ENCODE measurements around the gene ARHGAP26.
"Not testable (repeated sequence)": the region's sequence is repeated elsewhere in the genome, so short reads cannot be mapped to it uniquely, and the experiment has no call there.

Gene ARHGAP26

DNA sequence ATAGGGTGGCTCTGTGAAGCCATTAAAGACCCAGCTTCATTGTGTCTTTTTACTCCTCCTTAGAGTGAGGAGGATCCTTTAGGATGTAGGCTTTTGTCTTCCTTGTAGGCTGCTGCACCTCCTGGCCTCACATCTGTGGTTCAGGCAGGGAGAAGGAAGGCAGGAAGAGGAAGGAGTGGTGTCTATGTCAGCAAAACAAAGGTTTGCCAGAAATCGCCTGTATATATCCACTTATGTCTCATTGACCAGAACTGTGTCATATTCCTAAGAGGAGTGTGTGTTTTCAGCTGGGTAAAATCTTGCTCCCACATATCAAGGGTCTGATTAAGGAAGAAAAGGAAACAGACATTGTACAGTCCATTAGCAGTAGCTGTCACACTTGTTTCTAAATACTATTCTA is 213.8 kb downstream of the ARHGAP26 start:
- H3K27me3 ChIP-seq (ENCODE audit: control insufficient read depth in 5 of 5, insufficient read depth in 4 of 5, low read length in 5 of 5) = no peaks in the 10 kb centered on the region
- H3K9me3 ChIP-seq (ENCODE audit: control insufficient read depth in 5 of 5, low read length in 5 of 5) = no peaks in the 10 kb centered on the region
- H3K27ac ChIP-seq (ENCODE audit: low read depth, low read length) = no peak overlapping the region
- H3K4me3 ChIP-seq (ENCODE audit: low read depth in 1 of 5, low read length in 5 of 5) = no peak overlapping the region
- H3K4me1 ChIP-seq (ENCODE audit: control insufficient read depth in 5 of 5, insufficient read depth in 5 of 5, low read length in 5 of 5) = peaks cover 10 to 49% (median 25%) of the 10 kb centered on the region in 5 donors
- no peak overlapping the region for H3K9ac ChIP-seq (ENCODE audit: low read length in 5 of 5)
- no peaks in the 10 kb centered on the region for H3K36me3 ChIP-seq (ENCODE audit: control insufficient read depth in 5 of 5, insufficient read depth in 5 of 5, low read length in 5 of 5)

DNA sequence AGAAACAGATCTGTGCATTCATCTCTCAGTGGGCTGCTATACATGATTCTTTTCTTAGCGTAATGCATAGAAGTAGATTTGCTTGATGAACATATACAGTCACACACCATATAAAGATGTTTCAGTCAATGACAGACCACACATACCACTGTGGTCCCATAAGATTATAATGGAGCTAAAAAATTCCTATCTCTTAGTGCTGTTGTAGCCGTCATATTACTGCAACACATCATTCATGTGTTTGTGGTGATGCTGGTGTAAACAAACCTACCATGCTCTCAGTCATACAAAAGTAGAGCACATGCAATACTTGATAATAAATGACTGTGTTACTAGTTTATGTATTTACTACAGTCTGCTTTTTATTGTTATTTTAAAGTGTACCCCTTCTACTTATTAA is 214.3 kb downstream of the ARHGAP26 start:
- Histone ChIP-seq H3K36me3 (ENCODE audit: control insufficient read depth in 5 of 5, insufficient read depth in 5 of 5, low read length in 5 of 5) (no peaks in the 10 kb centered on the region), H3K27me3 (ENCODE audit: control insufficient read depth in 5 of 5, insufficient read depth in 4 of 5, low read length in 5 of 5) (no peaks in the 10 kb centered on the region), H3K9me3 (ENCODE audit: control insufficient read depth in 5 of 5, low read length in 5 of 5) (no peaks in the 10 kb centered on the region), H3K4me1 (ENCODE audit: control insufficient read depth in 5 of 5, insufficient read depth in 5 of 5, low read length in 5 of 5) (peaks cover 10 to 43% (median 24%) of the 10 kb centered on the region in 5 donors), H3K4me3 (ENCODE audit: low read depth in 1 of 5, low read length in 5 of 5) (no peak overlapping the region), H3K27ac (ENCODE audit: low read depth, low read length) (no peak overlapping the region), H3K9ac (ENCODE audit: low read length in 5 of 5) (no peak overlapping the region)

DNA sequence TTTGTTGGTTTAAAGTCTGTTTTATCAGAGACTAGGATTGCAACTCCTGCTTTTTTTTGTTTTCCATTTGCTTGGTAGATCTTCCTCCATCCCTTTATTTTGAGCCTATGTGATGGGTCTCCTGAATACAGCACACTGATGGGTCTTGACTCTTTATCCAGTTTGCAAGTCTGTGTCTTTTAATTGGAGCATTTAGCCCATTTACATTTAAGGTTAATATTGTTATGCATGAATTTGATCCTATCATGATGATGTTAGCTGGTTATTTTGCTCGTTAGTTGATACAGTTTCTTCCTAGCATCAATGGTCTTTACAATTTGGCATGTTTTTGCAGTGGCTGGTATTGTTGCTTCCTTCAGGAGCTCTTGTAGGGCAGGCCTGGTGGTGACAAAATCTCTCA is 219.1 kb downstream of the ARHGAP26 start:
- not testable (repeated sequence) for H3K4me1 ChIP-seq (ENCODE audit: control insufficient read depth in 5 of 5, insufficient read depth in 5 of 5, low read length in 5 of 5); H3K9ac ChIP-seq (ENCODE audit: low read length in 5 of 5); H3K4me3 ChIP-seq (ENCODE audit: low read depth in 1 of 5, low read length in 5 of 5); H3K27ac ChIP-seq (ENCODE audit: low read depth, low read length); H3K27me3 ChIP-seq (ENCODE audit: control insufficient read depth in 5 of 5, insufficient read depth in 4 of 5, low read length in 5 of 5); H3K9me3 ChIP-seq (ENCODE audit: control insufficient read depth in 5 of 5, low read length in 5 of 5); H3K36me3 ChIP-seq (ENCODE audit: control insufficient read depth in 5 of 5, insufficient read depth in 5 of 5, low read length in 5 of 5)

DNA sequence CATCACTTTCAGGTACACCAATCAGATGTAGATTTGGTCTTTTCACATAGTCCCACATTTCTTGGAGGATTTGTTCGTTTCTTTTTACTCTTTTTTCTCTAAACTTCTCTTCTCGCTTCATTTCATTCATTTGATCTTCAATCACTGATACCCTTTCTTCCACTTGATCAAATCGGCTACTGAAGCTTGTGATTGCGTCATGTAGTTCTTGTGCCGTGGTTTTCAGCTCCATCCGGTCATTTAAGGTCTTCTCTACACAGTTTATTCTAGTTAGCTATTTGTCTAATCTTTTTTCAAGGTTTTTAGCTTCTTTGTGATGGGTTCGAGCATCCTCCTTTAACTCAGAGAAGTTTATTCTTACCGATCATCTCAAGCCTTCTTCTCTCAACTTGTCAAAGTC is 219.9 kb downstream of the ARHGAP26 start:
- not testable (repeated sequence) for H3K9me3 ChIP-seq (ENCODE audit: control insufficient read depth in 5 of 5, low read length in 5 of 5); H3K36me3 ChIP-seq (ENCODE audit: control insufficient read depth in 5 of 5, insufficient read depth in 5 of 5, low read length in 5 of 5); H3K27me3 ChIP-seq (ENCODE audit: control insufficient read depth in 5 of 5, insufficient read depth in 4 of 5, low read length in 5 of 5); H3K9ac ChIP-seq (ENCODE audit: low read length in 5 of 5); H3K4me1 ChIP-seq (ENCODE audit: control insufficient read depth in 5 of 5, insufficient read depth in 5 of 5, low read length in 5 of 5); H3K4me3 ChIP-seq (ENCODE audit: low read depth in 1 of 5, low read length in 5 of 5); H3K27ac ChIP-seq (ENCODE audit: low read depth, low read length)

DNA sequence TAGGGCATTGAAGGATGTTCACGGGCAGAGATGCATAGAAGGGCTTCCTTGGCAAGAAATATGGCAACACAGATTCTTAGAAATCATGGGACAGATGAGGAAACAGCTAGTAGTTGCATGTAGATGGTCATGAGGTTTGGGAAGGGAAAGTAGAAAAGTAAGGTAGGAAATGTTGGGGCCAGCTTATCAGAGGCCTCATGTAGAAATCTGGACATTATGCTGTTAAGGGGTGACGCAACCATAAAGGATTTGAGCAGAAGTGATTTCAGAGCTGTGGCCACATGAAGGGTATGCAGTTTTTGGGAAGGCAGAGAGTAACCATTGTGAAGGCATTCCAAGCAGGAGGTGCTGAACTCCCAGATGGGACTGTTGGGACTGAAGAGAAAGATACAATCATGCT is 224.0 kb downstream of the ARHGAP26 start:
- no peak overlapping the region for H3K4me3 ChIP-seq (ENCODE audit: low read depth in 1 of 5, low read length in 5 of 5)
- H3K36me3 ChIP-seq (ENCODE audit: control insufficient read depth in 5 of 5, insufficient read depth in 5 of 5, low read length in 5 of 5) = no peaks in the 10 kb centered on the region
- no peaks in the 10 kb centered on the region for H3K27me3 ChIP-seq (ENCODE audit: control insufficient read depth in 5 of 5, insufficient read depth in 4 of 5, low read length in 5 of 5)
- no peak overlapping the region for H3K27ac ChIP-seq (ENCODE audit: low read depth, low read length)
- H3K9ac ChIP-seq (ENCODE audit: low read length in 5 of 5) = no peak overlapping the region
- no peaks in the 10 kb centered on the region for H3K9me3 ChIP-seq (ENCODE audit: control insufficient read depth in 5 of 5, low read length in 5 of 5)
- peaks cover 0 to 7% (median 0%) of the 10 kb centered on the region in 5 donors for H3K4me1 ChIP-seq (ENCODE audit: control insufficient read depth in 5 of 5, insufficient read depth in 5 of 5, low read length in 5 of 5)

DNA sequence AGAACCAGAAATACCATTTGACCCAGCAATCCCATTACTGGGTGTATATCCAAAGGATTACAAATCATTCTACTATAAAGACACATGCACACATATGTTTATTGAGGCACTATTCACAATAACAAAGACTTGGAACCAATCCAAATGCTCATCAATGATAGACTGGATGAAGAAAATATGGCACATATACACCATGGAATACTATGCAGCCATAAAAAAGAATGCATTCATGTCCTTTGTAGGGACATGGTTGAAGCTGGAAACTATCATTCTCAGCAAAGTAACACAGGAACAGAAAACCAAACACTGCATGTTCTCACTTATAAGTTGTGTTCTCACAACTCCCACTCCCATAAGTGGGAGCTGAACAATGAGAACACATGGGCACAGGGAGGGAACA is 225.4 kb downstream of the ARHGAP26 start:
- not testable (repeated sequence) for H3K4me3 ChIP-seq (ENCODE audit: low read depth in 1 of 5, low read length in 5 of 5); H3K9me3 ChIP-seq (ENCODE audit: control insufficient read depth in 5 of 5, low read length in 5 of 5); H3K27ac ChIP-seq (ENCODE audit: low read depth, low read length); H3K9ac ChIP-seq (ENCODE audit: low read length in 5 of 5); H3K27me3 ChIP-seq (ENCODE audit: control insufficient read depth in 5 of 5, insufficient read depth in 4 of 5, low read length in 5 of 5); H3K4me1 ChIP-seq (ENCODE audit: control insufficient read depth in 5 of 5, insufficient read depth in 5 of 5, low read length in 5 of 5); H3K36me3 ChIP-seq (ENCODE audit: control insufficient read depth in 5 of 5, insufficient read depth in 5 of 5, low read length in 5 of 5)

DNA sequence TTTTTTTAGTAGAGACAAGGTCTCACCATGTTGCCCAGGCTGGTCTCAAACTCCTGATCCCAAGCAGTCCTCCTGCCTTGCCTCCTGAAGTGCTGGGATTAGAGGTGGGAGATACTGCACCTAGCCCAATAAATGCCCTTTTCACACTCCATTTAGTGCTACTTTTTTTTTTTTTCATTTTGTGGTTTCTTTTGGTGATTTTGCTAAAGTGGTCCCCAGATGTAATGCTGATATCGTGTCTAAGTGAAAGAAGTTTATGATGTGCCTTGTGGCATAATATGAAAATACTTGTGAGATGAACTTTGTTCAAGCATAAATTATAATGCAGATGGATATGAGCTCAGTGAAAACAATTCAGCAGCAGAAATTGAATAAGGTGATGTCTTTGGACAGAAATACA is 227.4 kb downstream of the ARHGAP26 start:
- no peaks in the 10 kb centered on the region for H3K36me3 ChIP-seq (ENCODE audit: control insufficient read depth in 5 of 5, insufficient read depth in 5 of 5, low read length in 5 of 5)
- no peaks in the 10 kb centered on the region for H3K9me3 ChIP-seq (ENCODE audit: control insufficient read depth in 5 of 5, low read length in 5 of 5)
- H3K27me3 ChIP-seq (ENCODE audit: control insufficient read depth in 5 of 5, insufficient read depth in 4 of 5, low read length in 5 of 5) = no peaks in the 10 kb centered on the region
- H3K9ac ChIP-seq (ENCODE audit: low read length in 5 of 5) = no peak overlapping the region
- H3K4me1 ChIP-seq (ENCODE audit: control insufficient read depth in 5 of 5, insufficient read depth in 5 of 5, low read length in 5 of 5) = peaks cover 3 to 19% (median 15%) of the 10 kb centered on the region in 5 donors
- no peak overlapping the region for H3K4me3 ChIP-seq (ENCODE audit: low read depth in 1 of 5, low read length in 5 of 5)
- no peak overlapping the region for H3K27ac ChIP-seq (ENCODE audit: low read depth, low read length)

DNA sequence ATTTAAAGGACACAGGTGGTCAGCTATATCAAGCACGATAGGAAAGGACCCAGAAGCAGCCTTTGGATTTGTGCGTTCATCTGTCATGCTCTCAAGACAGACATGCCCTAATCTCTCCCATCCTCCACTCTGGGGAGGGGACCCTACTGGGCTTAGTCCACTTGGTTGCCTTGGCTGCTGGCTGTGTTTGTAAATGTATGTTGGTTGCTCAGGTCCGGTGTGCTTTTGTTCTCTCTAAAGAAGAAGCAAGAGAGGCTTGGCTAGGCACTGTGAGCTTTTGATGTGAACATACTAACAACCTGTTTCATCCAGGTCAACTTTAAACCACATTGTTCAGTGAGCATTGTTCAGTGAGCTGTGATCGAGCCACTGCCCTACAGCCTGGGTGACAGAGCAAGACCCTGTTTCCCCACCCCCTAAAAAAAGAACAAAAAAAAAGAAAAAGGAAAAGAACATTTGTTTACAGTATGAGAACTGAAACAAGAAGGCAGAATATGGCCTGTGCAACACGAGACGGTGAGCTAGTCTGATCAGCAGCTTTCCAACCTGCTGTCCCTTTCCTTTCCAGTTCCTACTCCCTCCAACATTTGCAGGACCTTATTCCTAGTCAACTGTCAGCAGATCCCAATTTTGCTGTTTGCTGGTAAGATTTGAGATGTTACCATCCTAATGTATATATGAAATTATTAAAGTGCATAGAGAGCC is 228.3 kb downstream of the ARHGAP26 start:
- Histone ChIP-seq H3K27ac (ENCODE audit: low read depth, low read length) (no peak overlapping the region), H3K9ac (ENCODE audit: low read length in 5 of 5) (no peak overlapping the region), H3K9me3 (ENCODE audit: control insufficient read depth in 5 of 5, low read length in 5 of 5) (no peaks in the 10 kb centered on the region), H3K4me3 (ENCODE audit: low read depth in 1 of 5, low read length in 5 of 5) (no peak overlapping the region), H3K4me1 (ENCODE audit: control insufficient read depth in 5 of 5, insufficient read depth in 5 of 5, low read length in 5 of 5) (peaks cover 7 to 27% (median 24%) of the 10 kb centered on the region in 5 donors), H3K27me3 (ENCODE audit: control insufficient read depth in 5 of 5, insufficient read depth in 4 of 5, low read length in 5 of 5) (no peaks in the 10 kb centered on the region), H3K36me3 (ENCODE audit: control insufficient read depth in 5 of 5, insufficient read depth in 5 of 5, low read length in 5 of 5) (no peaks in the 10 kb centered on the region)

DNA sequence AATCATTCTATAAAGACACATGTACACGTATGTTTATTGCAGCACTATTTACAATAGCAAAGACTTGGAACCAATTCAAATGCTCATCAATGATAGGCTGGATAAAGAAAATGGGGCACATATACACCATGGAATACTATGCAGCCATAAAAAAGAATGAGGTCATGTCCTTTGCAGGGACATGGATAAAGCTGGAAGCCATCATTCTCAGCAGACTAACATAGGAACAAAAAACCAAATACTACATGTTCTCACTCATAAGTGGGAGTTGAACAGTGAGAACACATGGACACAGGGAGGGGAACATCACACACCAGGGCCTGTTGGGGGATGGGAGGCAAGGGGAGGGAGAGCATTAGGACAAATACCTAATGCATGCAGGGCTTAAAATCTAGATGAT is 230.4 kb downstream of the ARHGAP26 start:
- H3K9me3 ChIP-seq (ENCODE audit: control insufficient read depth in 5 of 5, low read length in 5 of 5); H3K27ac ChIP-seq (ENCODE audit: low read depth, low read length); H3K9ac ChIP-seq (ENCODE audit: low read length in 5 of 5); H3K27me3 ChIP-seq (ENCODE audit: control insufficient read depth in 5 of 5, insufficient read depth in 4 of 5, low read length in 5 of 5); H3K4me3 ChIP-seq (ENCODE audit: low read depth in 1 of 5, low read length in 5 of 5); H3K36me3 ChIP-seq (ENCODE audit: control insufficient read depth in 5 of 5, insufficient read depth in 5 of 5, low read length in 5 of 5): not testable (repeated sequence)
- peaks cover 9 to 44% (median 31%) of the 10 kb centered on the region in 5 donors for H3K4me1 ChIP-seq (ENCODE audit: control insufficient read depth in 5 of 5, insufficient read depth in 5 of 5, low read length in 5 of 5)

DNA sequence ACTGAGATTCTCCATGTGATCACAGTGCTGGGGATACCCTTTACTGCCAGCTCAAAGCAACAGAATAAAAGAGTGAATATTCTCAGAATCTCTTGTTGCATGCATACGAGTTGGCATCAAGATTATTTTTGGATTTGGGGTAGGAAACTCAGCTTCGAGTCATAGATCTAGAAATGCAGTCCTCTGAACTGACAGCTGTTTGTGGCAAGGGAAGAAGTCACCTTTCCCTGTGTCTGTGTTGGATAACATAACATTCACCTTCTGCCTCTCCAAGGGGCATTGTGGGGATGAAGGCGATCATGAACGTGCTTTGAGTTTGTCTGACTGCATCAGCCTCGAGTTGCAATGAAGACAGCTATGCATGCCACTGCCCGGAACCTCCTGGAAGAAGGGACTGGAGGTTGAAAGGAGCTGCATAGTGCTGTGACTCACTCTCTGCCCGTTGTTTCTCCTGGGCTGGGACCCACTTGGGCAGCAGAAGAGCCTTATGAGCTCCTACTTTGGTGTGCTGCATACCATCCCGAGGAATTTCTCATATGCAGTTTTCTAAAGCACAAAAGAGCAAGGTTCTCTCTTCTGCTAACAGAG is 231.7 kb downstream of the ARHGAP26 start:
- H3K27me3 ChIP-seq (ENCODE audit: control insufficient read depth in 5 of 5, insufficient read depth in 4 of 5, low read length in 5 of 5) = no peaks in the 10 kb centered on the region
- H3K9me3 ChIP-seq (ENCODE audit: control insufficient read depth in 5 of 5, low read length in 5 of 5) = no peaks in the 10 kb centered on the region
- H3K4me1 ChIP-seq (ENCODE audit: control insufficient read depth in 5 of 5, insufficient read depth in 5 of 5, low read length in 5 of 5) = peaks cover 10 to 50% (median 41%) of the 10 kb centered on the region in 5 donors
- H3K36me3 ChIP-seq (ENCODE audit: control insufficient read depth in 5 of 5, insufficient read depth in 5 of 5, low read length in 5 of 5) = no peaks in the 10 kb centered on the region
- H3K27ac ChIP-seq (ENCODE audit: low read depth, low read length) = peak overlapping the region; percentile 52
- H3K9ac ChIP-seq (ENCODE audit: low read length in 5 of 5) = peak overlapping the region in 2 of 5 donors; percentile 4 to 26
- H3K4me3 ChIP-seq (ENCODE audit: low read depth in 1 of 5, low read length in 5 of 5) = peak overlapping the region in 1 of 5 donors; percentile 1
